GM18519 (cell line): ENCODE measurements around the gene EI24.
"Not testable (repeated sequence)": the region's sequence is repeated elsewhere in the genome, so short reads cannot be mapped to it uniquely, and the experiment has no call there.

Source experiments
- ATAC-seq: cut with Tn5 transposase; IDR thresholded peaks from one replicate; pipeline ENCODE4 v1.9.1; 2021; ENCODE audit warnings: mild to moderate bottlenecking, moderate library complexity; ENCODE audit not compliant: unreplicated experiment, low FRiP score

EI24 gene

GRCh38 chr11:125568970-125569914 lies at the start of gene EI24:
EI24 (plus strand) TSS chr11:125569477; CDS start chr11:125572528, 3,051 bp downstream.
- ATAC-seq = peak; percentile 88

- ATAC-seq = no peak
These were observed 49.1 kb upstream of the EI24 start for GRCh38 chr11:125519860-125520834.

- no peak for ATAC-seq
These were observed 44.0 kb upstream of the EI24 start for GRCh38 chr11:125525303-125525702.

GRCh38 chr11:125532668-125533067 lies 36.6 kb upstream of the EI24 start:
- ATAC-seq = no peak

GRCh38 chr11:125535585-125535984 lies 33.7 kb upstream of the EI24 start:
- no peak for ATAC-seq

GRCh38 chr11:125536834-125537233 lies 32.4 kb upstream of the EI24 start:
- not testable (repeated sequence) for ATAC-seq

GRCh38 chr11:125542709-125543108 lies 26.6 kb upstream of the EI24 start:
- ATAC-seq = no peak

GRCh38 chr11:125550780-125551179 lies 18.5 kb upstream of the EI24 start:
- no peak for ATAC-seq

- no peak for ATAC-seq
These were observed 17.4 kb upstream of the EI24 start for GRCh38 chr11:125551835-125552342.

GRCh38 chr11:125552927-125553326 lies 16.4 kb upstream of the EI24 start:
- ATAC-seq = no peak

- no peak for ATAC-seq
These were observed 15.9 kb upstream of the EI24 start for GRCh38 chr11:125553357-125553756.

- no peak for ATAC-seq
These were observed 15.2 kb upstream of the EI24 start for GRCh38 chr11:125554038-125554437.

GRCh38 chr11:125559888-125560287 lies 9.4 kb upstream of the EI24 start:
- no peak for ATAC-seq

GRCh38 chr11:125561924-125562323 lies 7.4 kb upstream of the EI24 start:
- no peak for ATAC-seq

GRCh38 chr11:125562430-125562829 lies 6.8 kb upstream of the EI24 start:
- ATAC-seq = no peak

GRCh38 chr11:125564357-125564756 lies 4.9 kb upstream of the EI24 start:
- no peak for ATAC-seq

GRCh38 chr11:125566235-125566634 lies 3.0 kb upstream of the EI24 start:
- ATAC-seq = no peak

- ATAC-seq = no peak
These were observed 791 bp downstream of the EI24 start for GRCh38 chr11:125569915-125570621.

GRCh38 chr11:125570952-125571351 lies 1.7 kb downstream of the EI24 start:
- no peak for ATAC-seq

GRCh38 chr11:125572916-125573315 lies 3.6 kb downstream of the EI24 start:
- ATAC-seq = no peak
